HG02885 (cell line): ENCODE measurements around the gene CARD19.
"Not testable (repeated sequence)": the region's sequence is repeated elsewhere in the genome, so short reads cannot be mapped to it uniquely, and the experiment has no call there.

Experiments used
- ATAC-seq: cut with Tn5 transposase; IDR thresholded peaks from one replicate; pipeline ENCODE4 v1.9.1; 2021; ENCODE audit warnings: mild to moderate bottlenecking; ENCODE audit not compliant: unreplicated experiment, poor library complexity

CARD19 gene

DNA sequence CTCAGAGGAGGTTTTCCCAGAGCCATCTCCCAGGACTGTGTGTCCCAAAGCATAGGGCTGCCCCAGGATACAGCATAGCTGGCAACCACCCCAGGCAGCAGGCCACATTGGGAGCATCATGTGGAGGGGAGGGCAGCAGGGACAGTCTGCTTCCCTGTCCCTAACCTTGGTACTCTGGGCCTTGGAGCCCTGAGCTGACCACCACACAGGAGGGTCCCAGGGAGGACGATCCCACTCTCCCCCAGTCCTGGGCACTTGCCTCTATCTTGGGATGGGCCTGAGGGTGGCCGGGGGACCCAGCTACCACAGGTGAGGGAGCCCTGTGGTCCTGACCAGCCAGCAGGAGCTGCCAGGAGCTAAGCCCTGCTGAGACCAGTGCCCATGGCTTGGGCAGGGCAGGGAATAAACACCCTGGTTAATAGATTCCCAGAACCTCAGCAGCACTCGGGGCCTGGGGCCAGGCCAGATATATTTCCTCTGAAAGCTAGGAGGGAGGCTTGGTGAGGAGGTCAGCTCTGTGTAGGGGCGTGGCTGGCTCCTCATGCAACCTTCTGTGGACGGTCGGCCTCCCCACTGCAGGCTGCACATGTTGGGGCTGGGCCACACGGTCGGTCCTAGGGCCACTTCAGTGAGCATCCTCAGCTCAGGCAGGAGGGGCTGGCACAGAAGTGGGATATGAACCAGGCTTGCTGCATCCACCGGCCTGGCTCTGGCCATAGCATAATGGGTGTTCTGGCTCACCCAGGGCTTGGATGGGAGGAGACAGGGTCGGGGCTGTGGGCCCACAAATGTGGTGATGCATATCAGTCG lies 33.9 kb downstream of the CARD19 start:
- ATAC-seq: no peak

DNA sequence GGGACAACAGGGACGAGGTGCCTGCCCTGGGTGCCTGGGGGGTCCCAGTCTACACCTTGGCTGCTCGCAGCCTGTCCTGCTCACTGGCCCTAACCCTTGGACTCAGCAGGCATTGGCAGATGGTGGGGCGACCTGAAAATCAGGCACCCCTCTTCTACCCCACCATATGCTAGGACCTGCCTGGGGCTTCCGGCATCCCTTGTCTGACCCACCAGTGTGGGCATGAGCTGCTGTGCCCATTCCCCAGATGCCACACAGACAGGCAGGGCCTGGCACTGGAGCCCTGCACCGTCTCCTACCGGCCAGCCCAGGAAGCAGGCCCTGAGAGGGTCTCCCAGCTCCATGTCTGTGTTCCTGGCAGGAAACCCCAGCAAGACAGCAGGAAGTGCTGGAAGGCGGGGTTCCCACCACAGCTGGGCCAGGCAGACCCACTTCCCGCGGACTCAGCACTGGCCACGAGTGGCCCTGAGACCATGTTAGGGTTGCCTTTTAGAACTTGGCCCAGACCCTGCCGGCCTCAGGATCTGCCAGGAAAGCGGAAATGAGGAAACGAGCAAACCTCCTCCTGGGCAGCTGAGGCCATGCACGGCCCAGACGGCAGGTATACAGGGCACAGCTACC lies 35.0 kb downstream of the CARD19 start:
- no peak for ATAC-seq

DNA sequence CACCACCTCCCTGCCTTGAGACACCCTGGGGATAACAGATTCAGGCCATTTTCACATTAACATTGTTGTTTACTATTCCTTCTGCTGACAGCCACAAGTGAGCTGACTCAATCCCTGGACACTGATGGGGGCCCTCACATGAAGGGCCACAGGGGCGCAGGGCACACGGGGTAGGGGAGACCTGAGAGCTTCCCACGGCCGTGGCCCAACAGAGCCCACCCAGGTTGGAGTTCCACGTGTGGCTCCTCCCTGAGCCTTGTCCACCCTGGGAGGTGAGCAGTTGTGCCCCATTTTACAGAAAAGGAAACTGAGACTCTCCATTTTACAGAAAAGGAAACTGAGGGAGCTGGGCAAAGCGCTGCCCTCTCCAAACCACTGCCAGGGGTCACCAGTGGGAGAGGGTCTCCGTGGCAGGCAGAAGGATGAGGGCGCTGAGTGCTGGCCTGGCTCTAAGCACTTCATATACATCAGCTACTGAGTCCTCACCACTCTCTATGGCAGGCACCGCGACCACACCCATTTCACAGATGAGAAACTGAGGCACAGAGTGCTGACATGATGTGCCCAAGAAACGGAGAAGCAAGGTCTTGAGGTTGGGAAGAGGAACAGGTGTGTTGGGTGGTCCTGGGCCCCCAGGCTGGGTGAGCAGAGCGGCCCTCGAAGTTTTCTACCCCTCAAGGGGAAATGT lies 35.7 kb downstream of the CARD19 start:
- no peak for ATAC-seq

DNA sequence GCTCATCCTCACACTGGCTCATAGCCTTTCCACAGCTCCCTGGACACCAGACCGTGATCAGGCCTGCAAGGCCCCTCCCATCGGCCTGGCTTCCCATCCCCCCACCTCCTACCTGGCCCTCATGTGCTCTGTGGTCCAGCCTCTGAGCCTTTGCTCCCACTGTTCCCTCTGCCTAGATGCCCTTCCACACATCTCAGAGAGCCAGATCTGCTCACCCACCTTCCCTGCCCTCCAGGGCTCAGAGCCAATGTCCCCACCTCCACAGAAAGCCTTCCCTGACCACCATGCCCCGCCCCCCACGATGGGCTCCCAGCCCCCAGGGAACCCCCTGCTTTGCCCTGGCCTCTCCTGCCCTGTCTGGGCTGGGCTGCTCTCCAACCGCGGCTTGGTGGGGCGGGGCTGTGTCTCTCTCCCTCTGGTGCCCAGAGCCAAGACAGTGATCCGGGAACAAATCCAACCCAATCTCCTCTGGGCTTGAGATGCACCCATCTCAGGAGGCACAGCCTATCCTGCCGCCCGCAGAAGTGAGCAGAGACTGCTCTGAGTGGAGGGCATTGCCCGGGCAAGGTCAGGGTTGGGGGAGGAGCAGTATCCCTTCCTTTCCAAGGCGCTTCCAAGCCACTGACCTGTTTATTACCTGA lies 36.4 kb downstream of the CARD19 start:
- no peak for ATAC-seq

DNA sequence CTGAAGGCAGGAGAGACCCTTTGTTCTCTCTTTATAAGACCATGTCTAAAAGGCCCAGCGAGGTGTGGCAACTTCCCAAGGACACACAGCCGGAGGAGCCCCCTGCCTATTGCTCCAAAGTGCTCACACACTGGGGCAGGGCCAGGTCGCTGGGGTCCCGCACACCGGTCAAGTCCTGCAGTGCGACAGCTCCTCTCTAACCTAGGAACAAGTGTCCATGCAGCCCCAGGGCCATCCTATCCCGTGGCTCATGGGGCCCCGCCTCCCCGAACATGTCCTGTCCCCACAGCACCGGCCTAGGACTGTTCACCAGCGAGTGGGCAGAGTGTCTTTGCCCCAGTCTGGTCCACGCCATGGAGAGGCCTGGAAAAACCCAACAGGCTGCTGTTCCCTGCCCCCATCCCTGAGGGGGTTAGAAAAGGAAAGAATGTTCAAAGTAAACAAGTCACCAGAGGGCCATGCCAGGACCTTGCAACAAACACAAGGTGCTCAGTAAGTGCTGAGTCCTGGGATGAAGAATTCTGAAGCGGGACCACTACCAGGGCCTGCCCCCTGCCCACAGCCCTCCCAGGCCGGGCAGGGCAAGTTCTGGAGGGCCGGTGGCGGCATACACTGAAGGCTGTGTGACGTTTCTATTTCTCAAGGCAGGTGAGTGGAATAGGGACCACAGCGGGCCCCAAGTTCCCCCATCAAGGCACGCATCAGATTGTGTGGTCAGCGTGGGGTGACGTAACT lies 37.1 kb downstream of the CARD19 start:
- no peak for ATAC-seq

DNA sequence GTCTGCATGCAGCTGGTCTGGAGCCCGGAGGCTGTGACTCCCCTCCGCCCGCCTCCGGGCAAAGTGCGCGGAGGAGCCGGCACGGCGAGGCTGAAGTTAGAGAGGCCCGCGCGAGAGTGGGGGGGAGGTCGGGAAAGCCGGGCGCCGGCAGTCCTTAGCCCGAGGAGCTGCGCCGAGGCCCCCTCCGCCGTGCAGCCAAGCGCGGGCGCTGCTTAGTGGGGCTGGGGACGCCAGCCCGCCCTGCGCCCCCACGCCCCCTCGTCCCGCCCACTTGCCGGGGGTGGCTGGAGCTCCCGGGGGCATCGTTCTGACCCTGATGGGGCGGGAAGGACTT lies 37.6 kb downstream of the CARD19 start:
- peak; percentile 48 for ATAC-seq

DNA sequence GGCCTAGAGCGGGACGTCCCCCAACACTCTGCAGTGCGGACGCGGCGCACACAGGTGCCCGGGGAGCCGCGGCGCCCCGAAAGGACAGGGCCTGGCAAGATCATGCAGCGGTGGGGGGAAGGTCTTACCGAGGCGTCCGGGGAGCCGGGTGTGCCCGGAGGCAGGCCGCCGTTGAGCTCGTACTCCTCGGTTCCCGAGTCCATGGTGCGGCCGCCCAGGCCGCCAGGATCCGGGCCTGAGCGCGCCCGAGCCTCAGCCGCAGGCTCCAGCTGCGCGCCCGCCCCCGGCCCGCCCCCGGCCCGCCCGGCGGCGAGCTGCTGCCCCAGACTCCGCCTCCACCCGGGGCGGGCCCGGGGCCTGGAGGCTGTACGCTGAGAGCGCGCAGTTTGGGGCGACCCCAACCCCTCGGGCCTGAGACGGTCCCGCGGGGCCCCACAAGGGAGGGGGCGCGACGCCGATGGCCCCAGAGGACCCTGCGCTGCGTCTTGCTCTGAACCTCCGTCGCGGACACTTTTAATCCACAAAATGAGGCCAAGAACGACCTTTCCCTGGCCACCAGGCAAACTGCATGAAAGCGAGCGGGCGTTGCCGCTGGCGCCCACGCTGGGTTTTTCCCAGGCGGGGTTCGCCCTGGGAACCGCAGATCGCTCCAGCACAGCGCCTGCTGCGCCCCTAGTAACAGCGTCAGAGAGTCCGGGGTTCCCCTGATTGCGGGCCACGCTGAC lies 38.2 kb downstream of the CARD19 start, which contains the start of gene NINJ1:
TSS of gene NINJ1 (minus strand) at position 237 of the 725 bp plus-strand sequence. CDS start at position 203, 34 bp downstream.
- ATAC-seq: peak; percentile 81

DNA sequence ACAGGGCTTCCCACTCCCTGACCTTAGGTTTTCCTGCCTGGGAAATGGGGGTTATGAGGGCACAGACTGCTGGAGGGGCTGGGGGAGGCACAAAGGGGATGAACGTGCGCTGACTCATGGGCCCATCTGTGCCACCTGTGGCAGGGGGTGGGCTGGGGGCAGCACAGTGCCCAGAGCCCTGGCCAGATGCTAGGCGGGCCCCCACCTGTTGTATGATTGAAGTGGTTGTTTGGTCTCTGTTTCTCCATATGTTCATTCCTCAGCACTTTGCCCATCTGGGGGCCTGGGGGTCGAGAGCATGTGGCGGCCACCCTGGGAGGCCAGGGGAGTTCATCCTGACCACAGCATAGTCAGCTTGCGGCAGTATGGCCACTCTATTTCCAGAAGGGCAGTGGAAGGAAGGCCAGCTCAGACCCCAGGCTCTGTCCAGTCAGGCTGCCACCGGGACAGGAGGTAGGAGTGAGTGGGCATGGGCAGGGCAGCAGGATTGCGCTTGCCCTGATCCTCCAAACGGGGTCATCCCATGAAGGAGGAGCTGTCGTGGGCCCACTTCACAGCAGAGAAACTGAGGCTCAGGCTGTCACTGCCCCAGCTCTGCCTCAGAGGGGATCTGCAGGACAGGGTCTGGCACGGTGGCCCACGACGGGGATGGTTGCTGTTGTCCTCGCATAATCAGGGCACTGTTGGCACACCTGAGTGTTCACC lies 38.9 kb downstream of the CARD19 start:
- no peak for ATAC-seq

DNA sequence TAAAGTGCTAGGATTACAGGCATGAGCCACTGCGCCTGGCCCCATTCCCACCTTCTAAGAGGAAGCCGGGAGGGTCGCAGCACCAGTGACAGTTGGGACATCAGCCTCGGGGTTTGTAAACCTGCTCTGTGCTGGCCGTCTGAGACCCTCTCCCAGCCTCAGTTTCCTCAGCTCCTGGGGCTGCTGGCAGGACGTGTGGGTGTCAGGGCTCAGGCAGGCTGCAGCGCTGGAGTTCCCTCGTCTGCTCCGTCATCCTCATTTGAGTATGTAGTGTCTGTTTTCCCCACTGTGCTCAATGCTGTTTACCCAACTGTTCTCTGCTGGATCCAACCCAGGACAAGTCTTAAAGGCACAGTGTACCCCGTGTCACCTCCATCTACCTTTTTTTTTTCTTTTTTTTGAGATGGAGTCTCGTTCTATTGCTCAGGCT lies 40.0 kb downstream of the CARD19 start:
- no peak for ATAC-seq

DNA sequence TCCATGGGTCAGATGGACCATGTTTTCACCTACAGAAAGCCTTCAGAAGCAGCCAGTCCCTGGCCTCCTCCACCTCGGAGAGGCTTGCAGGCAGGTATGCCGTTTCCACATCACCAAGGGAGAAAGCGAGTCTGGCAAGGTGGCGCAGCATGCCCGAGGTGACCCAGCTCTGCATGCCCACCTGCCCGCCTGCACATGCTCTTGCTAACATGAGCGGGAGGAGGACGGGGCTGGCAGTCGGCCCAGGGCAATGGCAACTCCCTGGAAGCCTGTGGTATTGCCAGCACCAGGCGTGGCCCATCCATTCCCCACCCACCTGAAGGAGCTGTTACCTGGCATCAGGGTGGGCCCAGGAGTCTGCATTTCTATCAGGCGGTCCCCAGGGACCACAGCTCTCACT lies 41.3 kb downstream of the CARD19 start:
- ATAC-seq: no peak

DNA sequence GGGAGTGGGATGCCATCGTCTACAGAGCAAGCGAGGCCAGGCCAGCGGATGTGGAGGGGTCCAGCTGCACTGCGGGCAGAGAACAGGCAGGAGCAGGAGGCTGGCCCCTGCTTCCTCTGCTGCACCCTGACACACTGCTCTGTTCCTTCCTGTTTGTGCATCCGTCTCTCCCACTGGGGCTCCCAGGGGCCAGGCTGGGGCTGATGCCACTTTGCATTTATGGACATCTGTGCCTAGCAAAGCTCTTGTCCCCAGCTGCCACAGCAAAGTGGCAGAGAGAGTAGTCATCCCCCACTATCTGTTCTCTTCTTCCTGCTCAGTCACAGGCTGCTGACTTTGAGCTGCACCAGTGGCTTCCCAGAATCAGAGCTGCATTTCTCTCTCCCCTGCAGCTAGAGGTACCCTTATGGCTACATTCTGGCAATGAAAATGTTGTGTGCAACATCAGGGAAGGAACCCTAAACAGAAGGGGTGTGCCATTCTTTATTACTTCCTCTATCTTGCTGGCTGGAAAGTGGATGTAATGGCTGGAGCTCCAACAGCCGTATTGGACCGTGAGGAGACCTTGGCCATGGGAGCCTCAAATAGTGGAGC lies 42.3 kb downstream of the CARD19 start:
- ATAC-seq: no peak

DNA sequence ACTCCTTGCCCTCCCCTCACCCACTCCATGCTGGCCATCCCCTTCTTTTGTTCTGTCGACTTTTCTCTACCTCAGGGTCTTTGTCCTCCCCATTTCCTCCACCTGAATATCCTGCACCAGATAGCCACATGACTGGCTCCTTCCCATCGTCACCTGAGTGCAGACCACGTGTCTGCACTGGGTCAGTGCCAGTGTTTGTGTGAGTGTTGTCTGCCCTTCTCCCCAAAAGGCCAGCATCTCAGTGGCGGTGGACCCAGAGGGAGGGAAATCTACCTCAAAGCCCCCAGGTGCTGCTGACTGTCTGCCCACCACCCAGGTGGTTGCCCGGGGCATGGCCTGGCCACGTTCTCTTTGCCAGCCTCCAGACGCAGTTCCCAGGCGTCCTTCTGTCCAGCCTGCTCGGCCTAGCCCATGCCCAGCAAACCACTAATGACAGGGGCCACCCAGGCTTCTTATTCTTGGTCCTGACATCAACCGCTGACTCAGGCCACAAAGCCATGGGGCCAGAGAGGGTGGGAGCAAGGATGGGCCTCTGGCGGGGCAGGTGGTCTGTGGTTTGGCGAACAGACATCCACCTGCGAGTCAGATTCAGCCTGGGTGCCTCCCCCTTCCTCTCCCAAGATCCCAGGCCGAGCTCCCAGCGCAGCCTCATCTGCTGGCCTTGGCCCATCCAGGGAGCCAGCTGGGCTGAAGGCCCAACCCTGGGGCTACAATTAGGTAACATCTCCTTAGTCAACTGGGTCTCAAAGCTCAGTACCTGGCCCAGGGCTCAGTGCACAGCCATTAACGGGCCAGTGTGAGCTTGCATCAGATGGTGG lies 43.6 kb downstream of the CARD19 start:
- ATAC-seq: no peak

DNA sequence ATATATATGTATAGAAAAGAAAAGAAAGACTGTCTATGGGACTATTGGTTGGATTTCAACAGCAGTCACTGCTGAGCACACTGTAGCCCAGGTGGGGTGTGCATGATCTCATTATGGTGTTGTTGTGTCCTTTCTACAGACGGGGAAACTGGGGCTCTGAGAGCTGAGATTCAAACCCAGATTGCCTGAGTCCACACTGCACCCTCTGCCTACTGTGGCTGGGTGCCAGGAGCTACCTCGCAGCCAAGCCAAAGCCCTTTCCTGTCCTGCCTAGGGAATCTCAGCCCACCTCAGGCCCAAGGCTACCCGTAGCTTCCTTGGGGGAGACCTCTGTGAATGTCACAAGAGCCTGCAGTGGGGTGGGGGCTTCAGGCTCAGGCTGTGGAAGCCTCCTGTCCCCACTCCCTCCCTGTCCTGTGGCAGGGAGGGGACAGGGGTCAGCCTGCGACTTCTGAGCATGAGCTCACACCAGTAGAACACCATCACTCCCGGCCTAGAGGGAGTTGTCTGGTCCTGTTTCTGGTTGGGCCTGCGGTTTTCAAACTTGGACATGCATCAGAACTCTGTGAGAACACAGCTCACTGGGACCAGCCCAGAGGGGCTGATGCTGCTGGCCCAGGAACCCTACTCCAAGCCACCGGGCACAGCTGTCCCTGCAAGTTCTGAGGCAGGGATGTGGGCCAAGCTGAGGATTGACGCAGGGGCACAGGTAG lies 45.9 kb downstream of the CARD19 start:
- no peak for ATAC-seq

DNA sequence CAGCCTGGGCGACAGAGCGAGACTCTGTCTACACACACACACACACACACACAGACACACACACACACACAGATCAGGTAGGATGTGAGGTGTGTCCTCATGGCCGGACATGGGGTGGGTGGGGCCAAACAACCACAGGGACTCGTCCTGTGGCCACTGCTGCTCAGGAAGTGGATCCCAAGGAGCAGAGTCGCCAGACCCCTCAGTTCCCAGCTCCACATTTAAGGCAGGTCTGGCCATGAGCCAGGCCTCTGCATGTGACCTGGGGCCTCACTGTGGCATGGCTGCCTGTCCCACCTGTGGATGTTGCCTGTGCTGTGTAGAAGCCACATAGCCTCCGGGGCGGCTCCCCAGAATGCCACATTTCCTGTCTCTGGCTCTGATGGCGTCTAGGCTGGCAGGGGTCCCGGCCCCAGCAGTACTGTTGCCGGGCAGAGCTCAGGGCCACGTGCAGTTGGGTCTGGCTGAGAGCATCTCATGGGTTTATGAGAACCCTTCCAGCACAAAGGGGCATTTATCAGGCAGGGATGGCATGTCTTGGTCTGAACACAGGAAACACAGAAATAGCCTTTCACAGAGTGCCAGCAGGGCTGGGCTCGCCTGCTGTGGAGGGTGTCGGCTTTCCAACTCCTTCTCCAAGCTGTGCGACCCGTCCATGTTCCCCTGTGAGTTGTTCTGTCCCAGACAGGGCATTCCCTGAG lies 48.0 kb downstream of the CARD19 start:
- no peak for ATAC-seq

DNA sequence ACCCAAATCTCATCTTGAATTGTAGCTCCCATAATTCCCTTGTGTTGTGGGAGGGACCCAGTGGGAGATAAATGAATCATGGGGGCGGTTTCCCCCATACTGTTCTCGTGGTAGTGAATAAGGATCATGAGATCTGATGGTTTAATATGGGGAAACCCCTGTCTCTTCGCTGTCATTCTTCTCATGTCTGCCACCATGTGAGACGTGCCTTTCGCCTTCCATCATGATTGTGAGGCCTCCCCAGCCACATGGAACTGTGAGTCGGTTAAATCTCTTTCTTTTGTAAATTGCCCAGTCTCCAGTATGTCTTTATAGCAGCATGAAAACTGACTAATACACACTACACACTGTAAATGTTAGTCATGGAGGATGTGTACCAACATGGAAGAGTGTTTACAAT lies 50.7 kb downstream of the CARD19 start:
- ATAC-seq: not testable (repeated sequence)

DNA sequence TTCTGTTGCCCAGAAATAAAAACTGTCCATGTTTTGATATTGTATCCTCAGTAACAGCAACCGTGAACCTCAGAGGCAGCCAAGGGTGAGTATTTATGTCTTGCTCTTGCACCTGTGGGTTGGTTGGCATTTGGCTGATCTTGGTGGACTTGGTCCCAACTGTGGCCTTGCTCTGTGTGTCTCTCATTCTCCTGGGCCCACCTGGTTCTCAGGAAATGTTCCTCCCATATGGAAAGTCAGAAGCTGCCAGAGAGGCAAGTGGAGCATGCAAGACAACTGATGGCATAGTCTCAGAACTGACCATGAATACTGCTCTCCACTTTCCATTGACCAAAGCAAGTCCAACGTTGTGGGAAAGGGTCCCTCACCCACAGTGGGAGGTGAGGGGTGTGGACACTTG lies 51.6 kb downstream of the CARD19 start:
- no peak for ATAC-seq

DNA sequence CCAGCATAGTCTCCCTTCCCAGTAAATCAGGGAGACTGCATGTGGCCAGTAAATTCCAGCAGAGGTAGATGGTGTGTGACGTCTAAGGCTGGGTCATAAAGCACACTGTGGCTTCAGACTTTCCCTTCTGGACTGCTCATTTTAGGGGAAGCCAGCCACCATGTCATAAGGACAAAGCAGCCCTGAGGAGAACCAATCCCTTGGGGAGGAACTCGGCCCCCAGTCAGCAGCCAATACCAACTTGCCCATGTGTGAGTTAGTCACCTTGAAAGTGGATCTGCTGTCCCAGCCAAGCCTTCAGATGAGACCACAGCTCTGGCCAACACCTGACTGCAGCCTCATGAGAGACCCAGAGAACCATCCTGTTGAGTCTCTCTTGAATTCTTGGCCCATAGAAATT lies 52.7 kb downstream of the CARD19 start:
- ATAC-seq: no peak
